Stimulated activated CD8-positive, alpha-beta memory T cell treated with anti-CD3 and anti-CD28 coated beads, Interleukin-12 subunit alpha, Interleukin-12 subunit beta, amount 100 ng/mL, for 4 hours (primary cell): ENCODE measurements around the gene ATG2B.

ENCODE experiments used
- DNase-seq: peaks from one replicate; pipeline ENCODE4 v3.0.0-alpha.2; 2020; ENCODE audit warnings: low read depth

ATG2B gene

GRCh38 chr14:96362965-96363750 lies at the start of gene ATG2B, which contains the start of gene GSKIP:
TSS of gene ATG2B (minus strand) at chr14:96363341. CDS start at chr14:96362976, 365 bp downstream.
TSS of gene GSKIP (plus strand) at chr14:96363526. CDS start at chr14:96382248, 18,722 bp downstream.
- DNase-seq, result peak; percentile 97

GRCh38 chr14:96410119-96410518 lies 47.0 kb upstream of the ATG2B start:
- no peak for DNase-seq

- no peak for DNase-seq
Measured at GRCh38 chr14:96409701-96410100, 46.6 kb upstream of the ATG2B start.

- DNase-seq, result no peak
Measured at GRCh38 chr14:96408608-96409007, 45.5 kb upstream of the ATG2B start.

- no peak for DNase-seq
Measured at GRCh38 chr14:96407935-96408570, 44.9 kb upstream of the ATG2B start.

- no peak for DNase-seq
Measured at GRCh38 chr14:96405677-96406076, 42.5 kb upstream of the ATG2B start.

- DNase-seq, result no peak
Measured at GRCh38 chr14:96403409-96403808, 40.3 kb upstream of the ATG2B start.

- no peak for DNase-seq
Measured at GRCh38 chr14:96400495-96400894, 37.4 kb upstream of the ATG2B start.

GRCh38 chr14:96399405-96399804 lies 36.3 kb upstream of the ATG2B start:
- DNase-seq, result no peak

GRCh38 chr14:96398921-96399320 lies 35.8 kb upstream of the ATG2B start:
- DNase-seq, result no peak

- no peak for DNase-seq
Measured at GRCh38 chr14:96398432-96398831, 35.3 kb upstream of the ATG2B start.

- DNase-seq, result no peak
Measured at GRCh38 chr14:96394047-96394815, 31.1 kb upstream of the ATG2B start.

- no peak for DNase-seq
Measured at GRCh38 chr14:96393071-96393691, 30.0 kb upstream of the ATG2B start.

GRCh38 chr14:96391293-96392118 lies 28.4 kb upstream of the ATG2B start:
- peak; percentile 100 for DNase-seq

- no peak for DNase-seq
Measured at GRCh38 chr14:96390965-96391292, 27.8 kb upstream of the ATG2B start.

GRCh38 chr14:96385385-96385784 lies 22.2 kb upstream of the ATG2B start:
- no peak for DNase-seq

GRCh38 chr14:96384740-96385139 lies 21.6 kb upstream of the ATG2B start:
- no peak for DNase-seq

GRCh38 chr14:96384053-96384452 lies 20.9 kb upstream of the ATG2B start:
- no peak for DNase-seq

GRCh38 chr14:96383445-96383844 lies 20.3 kb upstream of the ATG2B start:
- DNase-seq, result no peak

GRCh38 chr14:96380735-96381134 lies 17.6 kb upstream of the ATG2B start:
- no peak for DNase-seq

- no peak for DNase-seq
Measured at GRCh38 chr14:96376093-96376492, 13.0 kb upstream of the ATG2B start.

GRCh38 chr14:96373538-96373937 lies 10.4 kb upstream of the ATG2B start:
- no peak for DNase-seq
